Hepatocyte (in vitro differentiated cells): ENCODE measurements around the gene TMEM108. TPM values are rescaled to one million over a fixed set of nuclear protein-coding genes. Genes with fewer than 3 reads are reported as not detected.

Source experiments
- DNase-seq: peaks from one replicate; pipeline ENCODE4 v3.0.0-alpha.2; 2016; ENCODE audit warnings: low spot score
- H2AFZ ChIP-seq: fragments of 200-600 bp; sonication (generic); 2 replicates; pipeline ENCODE4 v1.6.0; 2016; ENCODE audit warnings: antibody characterized with exemption, mild to moderate bottlenecking
- H3K27ac ChIP-seq: fragments of 200-600 bp; sonication (generic); 2 replicates; pipeline ENCODE4 v1.5.1; 2016; ENCODE audit warnings: mild to moderate bottlenecking
- H3K27me3 ChIP-seq: fragments of 200-600 bp; sonication (generic); 2 replicates; pipeline ENCODE4 v1.6.1; 2016
- H3K36me3 ChIP-seq: fragments of 200-600 bp; sonication (generic); replicated peaks from 2 replicates; pipeline ENCODE4 v1.5.1; 2016; ENCODE audit warnings: low read depth; ENCODE audit not compliant: insufficient read depth
- H3K4me1 ChIP-seq: fragments of 200-600 bp; sonication (generic); 2 replicates; pipeline ENCODE4 v1.5.1; 2016; ENCODE audit warnings: mild to moderate bottlenecking, moderate library complexity; ENCODE audit not compliant: insufficient read depth
- H3K4me2 ChIP-seq: fragments of 200-600 bp; sonication (generic); 2 replicates; pipeline ENCODE4 v1.6.0; 2016
- H3K4me3 ChIP-seq: fragments of 200-600 bp; sonication (generic); 2 replicates; pipeline ENCODE4 v1.5.1; 2016; ENCODE audit warnings: mild to moderate bottlenecking
- H3K79me2 ChIP-seq: fragments of 200-600 bp; sonication (generic); 2 replicates; pipeline ENCODE4 v1.6.0; 2017; ENCODE audit warnings: mild to moderate bottlenecking
- H3K9me2 ChIP-seq: fragments of 200-600 bp; sonication (generic); replicated peaks from 2 replicates; pipeline ENCODE4 v1.6.0; 2017; ENCODE audit warnings: mild to moderate bottlenecking; ENCODE audit not compliant: insufficient read depth
- H3K9me3 ChIP-seq: fragments of 200-600 bp; sonication (generic); 2 replicates; pipeline ENCODE4 v1.5.1; 2016; ENCODE audit warnings: low read depth, mild to moderate bottlenecking
- H4K20me1 ChIP-seq: fragments of 200-600 bp; sonication (generic); 2 replicates; pipeline ENCODE4 v1.6.0; 2016; ENCODE audit warnings: mild to moderate bottlenecking; ENCODE audit not compliant: insufficient read depth, poor library complexity, severe bottlenecking
- CTCF ChIP-seq: fragments of 200-600 bp; sonication (generic); IDR thresholded peaks from 2 replicates; pipeline ENCODE4 v1.5.1; 2016; ENCODE audit warnings: antibody characterized with exemption, mild to moderate bottlenecking; ENCODE audit not compliant: poor library complexity
- EZH2 ChIP-seq: fragments of 200-600 bp; sonication (generic); IDR thresholded peaks from 2 replicates; pipeline ENCODE4 v1.6.1; 2016; ENCODE audit warnings: antibody characterized with exemption, mild to moderate bottlenecking, borderline replicate concordance
- EZH2phosphoT487 ChIP-seq: fragments of 200-600 bp; sonication (generic); IDR thresholded peaks from one replicate; pipeline ENCODE4 v1.6.1; 2018; ENCODE audit warnings: antibody characterized with exemption, mild to moderate bottlenecking, low read depth, moderate library complexity; ENCODE audit not compliant: unreplicated experiment, severe bottlenecking
- WGBS: methylation state at CpG from one replicate; pipeline ENCODE4 v1.1.6; 2016; ENCODE audit warnings: low lambda C conversion rate; ENCODE audit errors: missing lambda C conversion rate; 5-methylcytosine and 5-hydroxymethylcytosine counted together
- polyA plus RNA-seq: library from polyadenylated mRNA; unstranded; fragments of >200 nt; fragmentation: Nextera tagmentation; extraction: Ambion mirVana; gene quantifications from 2 replicates; pipeline ENCODE4 v1.2.1, GENCODE V29; 2016
- total RNA-seq: library from RNA; depleted of rRNA; stranded (reverse); fragments of >200 nt; gene quantifications from 2 replicates; pipeline ENCODE4 v1.2.3, GENCODE V29; 2014

TMEM108 gene
- total and polyA plus RNA-seq, 2 experiments from 2014 or later = 0.53 to 6.5 TPM

- Histone ChIP-seq H3K4me3 (no peak overlapping the region), H3K27me3 (no peaks in the 10 kb centered on the region), H3K9me2 (no peaks in the 10 kb centered on the region), H3K36me3 (no peaks in the 10 kb centered on the region), H3K79me2 (no peaks in the 10 kb centered on the region), H3K4me2 (no peak overlapping the region), H2AFZ (no peak overlapping the region), H3K27ac (no peak overlapping the region), H4K20me1 (no peaks in the 10 kb centered on the region), H3K9me3 (no peaks in the 10 kb centered on the region), H3K4me1 (no peaks in the 10 kb centered on the region)
- DNase-seq = no peak
- 63% methylated on average over 2 of the region's 2 CpGs for WGBS
- TF ChIP-seq EZH2 (no peak), CTCF (no peak), EZH2phosphoT487 (no peak)
Observed at GRCh38 chr3:133089906-133090485, 51.8 kb downstream of the TMEM108 start.

GRCh38 chr3:133092681-133093080, 54.5 kb downstream of the TMEM108 start:
- Histone ChIP-seq H3K36me3 (no peaks in the 10 kb centered on the region), H3K4me3 (no peak overlapping the region)
- WGBS = 96% methylated on average over 2 of the region's 2 CpGs

GRCh38 chr3:133093366-133093765, 55.2 kb downstream of the TMEM108 start:
- no peaks in the 10 kb centered on the region for H3K79me2 ChIP-seq
- 97% methylated on average over 1 of the region's 1 CpG for WGBS

More at GRCh38 chr3:133092681-133093080, 54.5 kb downstream of the TMEM108 start:
- Histone ChIP-seq H2AFZ (no peak overlapping the region), H3K27me3 (no peaks in the 10 kb centered on the region), H3K4me2 (no peak overlapping the region), H3K79me2 (no peaks in the 10 kb centered on the region), H4K20me1 (no peaks in the 10 kb centered on the region), H3K4me1 (no peaks in the 10 kb centered on the region), H3K9me2 (no peaks in the 10 kb centered on the region), H3K9me3 (no peaks in the 10 kb centered on the region), H3K27ac (no peak overlapping the region)
- TF ChIP-seq EZH2phosphoT487 (no peak), CTCF (no peak), EZH2 (no peak)
- no peak for DNase-seq

More at GRCh38 chr3:133093366-133093765, 55.2 kb downstream of the TMEM108 start:
- H3K9me3 ChIP-seq = no peaks in the 10 kb centered on the region
- no peak for DNase-seq
- H3K4me3 ChIP-seq = no peak overlapping the region
- no peaks in the 10 kb centered on the region for H3K27me3 ChIP-seq
- H3K4me1 ChIP-seq = no peaks in the 10 kb centered on the region
- no peaks in the 10 kb centered on the region for H3K36me3 ChIP-seq
- no peak for TF ChIP-seq CTCF
- H4K20me1 ChIP-seq = no peaks in the 10 kb centered on the region
- H3K27ac ChIP-seq = no peak overlapping the region
- H3K9me2 ChIP-seq = no peaks in the 10 kb centered on the region
- no peak overlapping the region for H2AFZ ChIP-seq
- no peak overlapping the region for H3K4me2 ChIP-seq
